CD4-positive, alpha-beta memory T cell (primary cell): ENCODE results near the gene MED15. TPM values are rescaled to one million over a fixed set of nuclear protein-coding genes. Genes with fewer than 3 reads are reported as not detected.

Experiments used
- CTCF ChIA-PET: fragments of 350-600 bp; sonication (Branson Sonifier 250); formaldehyde crosslinking; loops from one replicate; lab custom pipeline; 2021; ENCODE audit warnings: inconsistent platforms; ENCODE audit not compliant: partially characterized antibody; lab: Charles Lee
- POLR2A ChIA-PET: fragments of 350-600 bp; sonication (Branson Sonifier 250); formaldehyde crosslinking; loops from one replicate; lab custom pipeline; 2021; ENCODE audit not compliant: partially characterized antibody; lab: Charles Lee
- DNase-seq, 5 donors: peaks; one replicate each; pipeline versions ENCODE4 v3.0.0 to v3.0.0-alpha.2; 2020 to 2022; ENCODE audit warnings: mixed read lengths in 1 of 5
- H3K27ac ChIP-seq: one replicate; pipeline ENCODE4 v1.7.0; 2013; ENCODE audit warnings: low read depth, low read length
- H3K27me3 ChIP-seq: 2 replicates; pipeline ENCODE4 v1.7.0; 2013; ENCODE audit warnings: mild to moderate bottlenecking, low read length, moderate library complexity; ENCODE audit not compliant: insufficient read depth
- H3K36me3 ChIP-seq: 2 replicates; pipeline ENCODE4 v1.7.0; 2013; ENCODE audit warnings: mild to moderate bottlenecking, low read length, moderate library complexity; ENCODE audit not compliant: insufficient read depth
- H3K4me1 ChIP-seq: 2 replicates; pipeline ENCODE4 v1.7.0; 2013; ENCODE audit warnings: mild to moderate bottlenecking, low read length, moderate library complexity; ENCODE audit not compliant: insufficient read depth
- H3K4me3 ChIP-seq, 2 donors: one replicate each; pipeline ENCODE4 v1.7.0; 2013; ENCODE audit warnings: low read length in 2 of 2, mild to moderate bottlenecking in 1 of 2
- H3K9me3 ChIP-seq, 2 donors: one replicate each; pipeline ENCODE4 v1.7.0; 2013; ENCODE audit warnings: low read length in 2 of 2, control low read depth in 1 of 2; ENCODE audit not compliant: control insufficient read depth in 1 of 2
- H3K27ac Mint-ChIP-seq, 7 donors: one replicate each; pipeline ENCODE4 v1.8.0; 2020 to 2021; ENCODE audit warnings: mixed read lengths in 7 of 7, mild to moderate bottlenecking in 6 of 7, inconsistent platforms in 3 of 7, moderate library complexity in 3 of 7
- H3K27me3 Mint-ChIP-seq, 2 donors: one replicate each; pipeline ENCODE4 v1.8.0; 2020 to 2021; ENCODE audit warnings: mixed read lengths in 2 of 2
- H3K36me3 Mint-ChIP-seq, 2 donors: one replicate each; pipeline ENCODE4 v1.8.0; 2020 to 2021; ENCODE audit warnings: mixed read lengths in 2 of 2, inconsistent platforms in 1 of 2, mild to moderate bottlenecking in 1 of 2
- H3K4me1 Mint-ChIP-seq, 4 donors: one replicate each; pipeline ENCODE4 v1.8.0; 2020 to 2021; ENCODE audit warnings: mixed read lengths in 4 of 4, mild to moderate bottlenecking in 1 of 4
- H3K4me3 Mint-ChIP-seq, 8 donors: one replicate each; pipeline ENCODE4 v1.8.0; 2020 to 2021; ENCODE audit warnings: mixed read lengths in 8 of 8, mild to moderate bottlenecking in 7 of 8, moderate library complexity in 6 of 8, inconsistent platforms in 3 of 8
- H3K9me3 Mint-ChIP-seq, 8 donors: one replicate each; pipeline ENCODE4 v1.8.0; 2020 to 2021; ENCODE audit warnings: mixed read lengths in 8 of 8, mild to moderate bottlenecking in 5 of 8, inconsistent platforms in 3 of 8, moderate library complexity in 1 of 8
- intact Hi-C: fragments of 100-400 bp; cut with micrococcal nuclease; formaldehyde crosslinking; loops from one replicate; pipeline ENCODE4 v1.15.1; 2023
- polyA plus RNA-seq, 2 donors: library from polyadenylated mRNA; unstranded; fragments of 300-500 nt; fragmentation: Illumina TruSeq; gene quantifications; one replicate each; pipeline ENCODE4 v1.2.3, GENCODE V29; 2021
- total RNA-seq, 2 experiments: library from RNA; stranded (reverse); gene quantifications; one replicate each; pipeline ENCODE4 v1.2.3, GENCODE V29; 2021

Gene MED15
- total and polyA plus RNA-seq, 4 experiments from 2014 or later = 15.6 to 237 (median 156) TPM

GRCh38 chr22:20567993-20568417 is 60.6 kb downstream of the MED15 start:
- peaks cover 96% of the 10 kb centered on the region for H3K4me1 ChIP-seq
- H3K27ac Mint-ChIP-seq = peak overlapping the region; percentile 85 to 99 (median 99)
- no peak overlapping the region for H3K27ac ChIP-seq
- H3K9me3 ChIP-seq = no peaks in the 10 kb centered on the region
- H3K4me1 Mint-ChIP-seq = peaks cover 67 to 95% (median 83%) of the 10 kb centered on the region in 4 donors
- no peak for DNase-seq
- no peaks in the 10 kb centered on the region for H3K27me3 Mint-ChIP-seq
- peak overlapping the region; percentile 60 to 95 (median 87) for H3K4me3 Mint-ChIP-seq
- intact Hi-C loops = loop anchor here (5.0 kb wide), 2 partner anchors 134 to 151 kb away; no protein-coding TSS in a partner anchor
- POLR2A ChIA-PET = interaction anchor here (1.1 to 13.9 kb wide), 11 partner anchors 13 to 174 kb away, joined by 3 to 650 read pairs (median 14); partner anchors contain the start of genes MED15 and ZNF74
- no peaks in the 10 kb centered on the region for H3K27me3 ChIP-seq
- peaks cover 45 to 73% of the 10 kb centered on the region in 2 donors for H3K36me3 Mint-ChIP-seq
- CTCF ChIA-PET = interaction anchor here (0.9 to 14.7 kb wide), 10 partner anchors 12 to 150 kb away, joined by 4 to 374 read pairs (median 9); partner anchors contain the start of gene MED15
- H3K9me3 Mint-ChIP-seq = no peaks in the 10 kb centered on the region
- H3K4me3 ChIP-seq = peak overlapping the region in 1 of 2 donors; percentile 47
- H3K36me3 ChIP-seq = peaks cover 58% of the 10 kb centered on the region

GRCh38 chr22:20568502-20569058 is 61.2 kb downstream of the MED15 start:
- Mint-ChIP-seq H3K4me3 (peak overlapping the region; percentile 79 to 95 (median 89)), H3K27ac (peak overlapping the region; percentile 97 to 99 (median 99)), H3K36me3 (peaks cover 44 to 73% of the 10 kb centered on the region in 2 donors), H3K27me3 (no peaks in the 10 kb centered on the region), H3K9me3 (no peaks in the 10 kb centered on the region), H3K4me1 (peaks cover 62 to 95% (median 81%) of the 10 kb centered on the region in 4 donors)
- Histone ChIP-seq H3K4me3 (peak overlapping the region; percentile 14 to 47), H3K4me1 (peaks cover 91% of the 10 kb centered on the region), H3K27ac (peak overlapping the region; percentile 54), H3K27me3 (no peaks in the 10 kb centered on the region), H3K36me3 (peaks cover 64% of the 10 kb centered on the region), H3K9me3 (no peaks in the 10 kb centered on the region)
- ChIA-PET POLR2A (interaction anchor here (0.6 to 13.9 kb wide), 18 partner anchors 12 to 174 kb away, joined by 3 to 650 read pairs (median 6); partner anchors contain the start of genes MED15 and ZNF74), CTCF (interaction anchor here (0.9 to 14.7 kb wide), 13 partner anchors 11 to 150 kb away, joined by 3 to 374 read pairs (median 5); partner anchors contain the start of gene MED15)
- no peak for DNase-seq
- intact Hi-C loops = loop anchor here (1.0 to 5.0 kb wide), 6 partner anchors 11 to 151 kb away; partner anchors contain the start of gene MED15

GRCh38 chr22:20569059-20570058 is 61.9 kb downstream of the MED15 start:
- Histone ChIP-seq H3K4me3 (peak overlapping the region; percentile 14 to 47), H3K9me3 (no peaks in the 10 kb centered on the region), H3K4me1 (peaks cover 83% of the 10 kb centered on the region), H3K36me3 (peaks cover 72% of the 10 kb centered on the region), H3K27ac (peak overlapping the region; percentile 54), H3K27me3 (no peaks in the 10 kb centered on the region)
- Mint-ChIP-seq H3K9me3 (no peaks in the 10 kb centered on the region), H3K27me3 (no peaks in the 10 kb centered on the region), H3K4me3 (peak overlapping the region; percentile 79 to 95 (median 89)), H3K36me3 (peaks cover 45 to 73% of the 10 kb centered on the region in 2 donors), H3K27ac (peak overlapping the region; percentile 97 to 99 (median 99)), H3K4me1 (peaks cover 54 to 95% (median 77%) of the 10 kb centered on the region in 4 donors)
- DNase-seq = peak; percentile 91 to 94 (median 93)
- ChIA-PET CTCF (interaction anchor here (0.9 to 14.7 kb wide), 12 partner anchors 10 to 151 kb away, joined by 3 to 374 read pairs (median 8); partner anchors contain the start of genes KLHL22 and MED15), POLR2A (interaction anchor here (0.6 to 13.9 kb wide), 19 partner anchors 12 to 175 kb away, joined by 3 to 650 read pairs (median 4); partner anchors contain the start of genes MED15 and ZNF74)
- intact Hi-C loops = loop anchor here (1.0 to 5.0 kb wide), 6 partner anchors 12 to 152 kb away; partner anchors contain the start of gene MED15

- Histone ChIP-seq H3K36me3 (peaks cover 71% of the 10 kb centered on the region), H3K9me3 (no peaks in the 10 kb centered on the region), H3K27ac (peak overlapping the region; percentile 5), H3K4me3 (no peak overlapping the region), H3K4me1 (peaks cover 69% of the 10 kb centered on the region), H3K27me3 (no peaks in the 10 kb centered on the region)
- intact Hi-C loops = no loop called here
- Mint-ChIP-seq H3K9me3 (no peaks in the 10 kb centered on the region), H3K4me1 (peaks cover 45 to 91% (median 64%) of the 10 kb centered on the region in 4 donors), H3K27ac (peak overlapping the region; percentile 77 to 99 (median 80)), H3K27me3 (no peaks in the 10 kb centered on the region), H3K4me3 (peak overlapping the region; percentile 20 to 66 (median 55)), H3K36me3 (peaks cover 54 to 77% of the 10 kb centered on the region in 2 donors)
- ChIA-PET CTCF (interaction anchor here (0.7 to 14.7 kb wide), 19 partner anchors 9 to 167 kb away, joined by 3 to 374 read pairs (median 7); partner anchors contain the start of genes KLHL22 and MED15), POLR2A (interaction anchor here (0.8 to 13.9 kb wide), 10 partner anchors 10 to 143 kb away, joined by 3 to 650 read pairs (median 5); partner anchors contain the start of gene MED15)
- DNase-seq = peak in 1 of 5 donors; percentile 26
These were observed 63.7 kb downstream of the MED15 start for GRCh38 chr22:20571078-20571503.

- Mint-ChIP-seq H3K4me1 (peaks cover 42 to 91% (median 60%) of the 10 kb centered on the region in 4 donors), H3K36me3 (peaks cover 51 to 74% of the 10 kb centered on the region in 2 donors), H3K9me3 (no peaks in the 10 kb centered on the region), H3K27ac (peak overlapping the region; percentile 77 to 99 (median 80)), H3K27me3 (no peaks in the 10 kb centered on the region), H3K4me3 (peak overlapping the region in 6 of 8 donors; percentile 13 to 66 (median 52))
- ChIA-PET POLR2A (interaction anchor here (1.1 to 13.9 kb wide), 9 partner anchors 7 to 132 kb away, joined by 3 to 650 read pairs (median 4); partner anchors contain the start of gene MED15), CTCF (interaction anchor here (0.7 to 14.7 kb wide), 23 partner anchors 8 to 167 kb away, joined by 3 to 374 read pairs (median 6); partner anchors contain the start of genes KLHL22 and MED15)
- Histone ChIP-seq H3K27ac (peak overlapping the region; percentile 5), H3K4me3 (no peak overlapping the region), H3K36me3 (peaks cover 76% of the 10 kb centered on the region), H3K27me3 (no peaks in the 10 kb centered on the region), H3K9me3 (no peaks in the 10 kb centered on the region), H3K4me1 (peaks cover 69% of the 10 kb centered on the region)
- intact Hi-C loops = no loop called here
- peak; percentile 54 to 65 (median 60) for DNase-seq
These were observed 64.2 kb downstream of the MED15 start for GRCh38 chr22:20571531-20572007.
